NCI-H128 (cell line): Measurements from ENCODE around the gene DLG2.

ENCODE experiments used
- DNase-seq: peaks from one replicate; lab custom pipeline; 2025; ENCODE audit not compliant: unreplicated experiment; lab: John Stamatoyannopoulos, UW

DLG2 gene

GRCh38 chr11:83908298-83908856 lies 1718.8 kb downstream of the DLG2 start:
- no peak for DNase-seq

- no peak for DNase-seq
Measured at GRCh38 chr11:83895516-83895915, 1731.6 kb downstream of the DLG2 start.

GRCh38 chr11:83881428-83881827 lies 1745.7 kb downstream of the DLG2 start:
- no peak for DNase-seq

GRCh38 chr11:83871054-83871453 lies 1756.1 kb downstream of the DLG2 start:
- no peak for DNase-seq

- no peak for DNase-seq
Measured at GRCh38 chr11:83866655-83867054, 1760.5 kb downstream of the DLG2 start.

- DNase-seq = no peak
Measured at GRCh38 chr11:83865636-83866461, 1761.3 kb downstream of the DLG2 start.

- DNase-seq = no peak
Measured at GRCh38 chr11:83864412-83865057, 1762.6 kb downstream of the DLG2 start.

GRCh38 chr11:83863272-83863671 lies 1763.9 kb downstream of the DLG2 start:
- no peak for DNase-seq

GRCh38 chr11:83862691-83863090 lies 1764.5 kb downstream of the DLG2 start:
- DNase-seq = no peak

- DNase-seq = no peak
Measured at GRCh38 chr11:83862033-83862432, 1765.1 kb downstream of the DLG2 start.

- no peak for DNase-seq
Measured at GRCh38 chr11:83858694-83859093, 1768.5 kb downstream of the DLG2 start.

GRCh38 chr11:83855237-83855636 lies 1771.9 kb downstream of the DLG2 start:
- no peak for DNase-seq

- DNase-seq = no peak
Measured at GRCh38 chr11:83852775-83853442, 1774.2 kb downstream of the DLG2 start.

- no peak for DNase-seq
Measured at GRCh38 chr11:83852012-83852411, 1775.1 kb downstream of the DLG2 start.

- DNase-seq = no peak
Measured at GRCh38 chr11:83847467-83848034, 1779.6 kb downstream of the DLG2 start.

- DNase-seq = no peak
Measured at GRCh38 chr11:83845797-83846196, 1781.3 kb downstream of the DLG2 start.

GRCh38 chr11:83840326-83840725 lies 1786.8 kb downstream of the DLG2 start:
- DNase-seq = no peak

- DNase-seq = peak; percentile 26
Measured at GRCh38 chr11:83836883-83837654, 1790.1 kb downstream of the DLG2 start.

GRCh38 chr11:83836065-83836464 lies 1791.1 kb downstream of the DLG2 start:
- no peak for DNase-seq

- DNase-seq = no peak
Measured at GRCh38 chr11:83835423-83835822, 1791.7 kb downstream of the DLG2 start.

GRCh38 chr11:83831929-83832328 lies 1795.2 kb downstream of the DLG2 start:
- DNase-seq = no peak
